IMR-90 (cell line): Measurements from ENCODE around the gene PLCD1.

Experiments
- CEBPB ChIP-seq: IDR thresholded peaks from 2 replicates; pipeline ENCODE4 v1.6.1; 2012; ENCODE audit warnings: low read depth, low read length, improper control_type of control experiment
- CHD1 ChIP-seq: IDR thresholded peaks from 2 replicates; pipeline ENCODE4 v1.6.1; 2012; ENCODE audit warnings: low read depth, low read length, improper control_type of control experiment
- CTCF ChIP-seq: conservative IDR thresholded peaks from 2 replicates; pipeline ENCODE4 v1.5.1; 2012; ENCODE audit warnings: mild to moderate bottlenecking, low read depth, low read length, improper control_type of control experiment
- FOS ChIP-seq: fragments of 150-350 bp; IDR thresholded peaks from 2 replicates; pipeline ENCODE4 v1.6.1; 2016; ENCODE audit warnings: low read depth, low read length
- MAZ ChIP-seq: IDR thresholded peaks from 2 replicates; pipeline ENCODE4 v1.6.1; 2012; ENCODE audit warnings: low read depth, mild to moderate bottlenecking, low read length, improper control_type of control experiment, moderate library complexity, borderline replicate concordance
- NFE2L2 ChIP-seq: fragments of 150-350 bp; IDR thresholded peaks from 2 replicates; pipeline ENCODE4 v1.6.1; 2016; ENCODE audit warnings: low read depth, mild to moderate bottlenecking, low read length
- POLR2A ChIP-seq: IDR thresholded peaks from 2 replicates; pipeline ENCODE4 v1.6.1; 2012; ENCODE audit warnings: mild to moderate bottlenecking, low read depth, low read length
- RAD21 ChIP-seq: IDR thresholded peaks from 2 replicates; pipeline ENCODE4 v1.6.1; 2012; ENCODE audit warnings: low read length, improper control_type of control experiment
- RFX5 ChIP-seq: IDR thresholded peaks from 2 replicates; pipeline ENCODE4 v1.8.0; 2012; ENCODE audit warnings: low read depth, mild to moderate bottlenecking, low read length, moderate library complexity
- SMC3 ChIP-seq: fragments of 150-350 bp; IDR thresholded peaks from 2 replicates; pipeline ENCODE4 v1.6.1; 2016; ENCODE audit warnings: low read depth, mild to moderate bottlenecking, antibody characterized with exemption, low read length, moderate library complexity
- USF2 ChIP-seq: fragments of 150-350 bp; IDR thresholded peaks from 2 replicates; pipeline ENCODE4 v1.6.1; 2017; ENCODE audit warnings: mild to moderate bottlenecking, antibody characterized with exemption, low read length, low read depth

- TF ChIP-seq POLR2A (no peak), USF2 (no peak), CTCF (no peak), RFX5 (no peak), RAD21 (no peak), CHD1 (no peak), FOS (no peak), SMC3 (no peak), CEBPB (no peak), MAZ (no peak), NFE2L2 (no peak)
Measured at GRCh38 chr3:38002291-38002876, 27.1 kb downstream of the PLCD1 start.
